ENCODE measurements around the gene C14orf119. TPM values are rescaled to one million over a fixed set of nuclear protein-coding genes. Genes with fewer than 3 reads are reported as not detected.

Gene C14orf119
- total RNA-seq (10 to 100 TPM in 2 of 5 donors, 1 to 10 TPM in 2, not detected in 1; 1.8 to 25.2 (median 14.0) TPM), polyA plus RNA-seq (10 to 100 TPM; 27.4 to 51.8 (median 49.8) TPM)
- long read RNA-seq, donor 1, transcript C14orf119-201 (2 exons, 3,660 nt) = major isoform, 9 of 9 reads
- long read RNA-seq, donor 1, partial matches to known transcripts = 0 of 9 reads
- long read RNA-seq, donor 1, other reads (novel, unspliced or antisense) = 0 of 9 reads
- long read RNA-seq, donor 2, transcript C14orf119-201 (2 exons, 3,660 nt) = major isoform, 24 of 24 reads
- long read RNA-seq, donor 2, partial matches to known transcripts = 0 of 24 reads
- long read RNA-seq, donor 2, other reads (novel, unspliced or antisense) = 0 of 24 reads
- long read RNA-seq, donor 3, transcript C14orf119-201 (2 exons, 3,660 nt) = major isoform, 22 of 23 reads
- long read RNA-seq, donor 3, partial matches to known transcripts = 0 of 23 reads
- long read RNA-seq, donor 3, other reads (novel, unspliced or antisense) = 0 of 23 reads
- long read RNA-seq, donor 4, transcript C14orf119-201 (2 exons, 3,660 nt) = major isoform, 6 of 6 reads
- long read RNA-seq, donor 4, partial matches to known transcripts = 0 of 6 reads
- long read RNA-seq, donor 4, other reads (novel, unspliced or antisense) = 0 of 6 reads
- long read RNA-seq, donor 5, transcript C14orf119-201 (2 exons, 3,660 nt) = major isoform, 26 of 27 reads
- long read RNA-seq, donor 5, partial matches to known transcripts = 0 of 27 reads
- long read RNA-seq, donor 5, other reads (novel, unspliced or antisense) = 0 of 27 reads
- long read RNA-seq, donor 6, transcript C14orf119-201 (2 exons, 3,660 nt) = major isoform, 52 of 52 reads
- long read RNA-seq, donor 6, partial matches to known transcripts = 0 of 52 reads
- long read RNA-seq, donor 6, other reads (novel, unspliced or antisense) = 0 of 52 reads
- long read RNA-seq, donor 7, transcript C14orf119-201 (2 exons, 3,660 nt) = major isoform, 41 of 41 reads
- long read RNA-seq, donor 7, partial matches to known transcripts = 0 of 41 reads
- long read RNA-seq, donor 7, other reads (novel, unspliced or antisense) = 0 of 41 reads
- long read RNA-seq, donor 8, transcript C14orf119-201 (2 exons, 3,660 nt) = major isoform, 30 of 31 reads
- long read RNA-seq, donor 8, partial matches to known transcripts = 0 of 31 reads
- long read RNA-seq, donor 8, other reads (novel, unspliced or antisense) = 0 of 31 reads
- long read RNA-seq, donor 9, transcript C14orf119-201 (2 exons, 3,660 nt) = major isoform, 30 of 30 reads
- long read RNA-seq, donor 9, partial matches to known transcripts = 0 of 30 reads
- long read RNA-seq, donor 9, other reads (novel, unspliced or antisense) = 0 of 30 reads
- long read RNA-seq, donor 10, transcript C14orf119-201 (2 exons, 3,660 nt) = major isoform, 15 of 15 reads
- long read RNA-seq, donor 10, partial matches to known transcripts = 0 of 15 reads
- long read RNA-seq, donor 10, other reads (novel, unspliced or antisense) = 0 of 15 reads

- no peaks in the 10 kb centered on the region for H3K9me3 ChIP-seq
- H3K27ac ChIP-seq = peak within 1 kb of the TSS; percentile 95 to 100 (median 99)
- no peaks in the 10 kb centered on the region for H3K27me3 ChIP-seq
- peaks cover 12 to 51% (median 49%) of the 10 kb centered on the region in 4 donors for H3K36me3 ChIP-seq
- 0 to 1% (median 0%) methylated on average over 45 to 46 of the region's 46 CpGs for WGBS, 5 donors
- DNase-seq = peak; percentile 100
- peaks cover 28 to 76% (median 60%) of the 10 kb centered on the region in 4 donors for H3K4me1 ChIP-seq
- intact Hi-C loops (cut with DNase I; ENCODE audit: low total_unique reads) = no loop called here
- peak within 1 kb of the TSS; percentile 66 to 96 (median 76) for H3K4me3 ChIP-seq
- TF ChIP-seq POLR2AphosphoS5 (IDR thresholded peaks at IDR 0.05) = peak; percentile 86 to 90 (median 88)
- TF ChIP-seq POLR2A (IDR thresholded peaks at IDR 0.05) = peak in 2 of 4 donors; percentile 72 to 88
- no peak for TF ChIP-seq EP300 (IDR thresholded peaks at IDR 0.05)
- no peak for TF ChIP-seq CTCF (IDR thresholded peaks at IDR 0.05)
Observed at GRCh38 chr14:23095196-23096108, at the start of gene C14orf119. TSS of gene C14orf119 (plus strand) at chr14:23095505. CDS start at chr14:23097659, 2,154 bp downstream.

- intact Hi-C loops (cut with DNase I; ENCODE audit: low total_unique reads) = no loop called here
- Histone ChIP-seq H3K4me1 (peaks cover 0 to 18% (median 8%) of the 10 kb centered on the region in 4 donors), H3K4me3 (no peak overlapping the region), H3K27ac (peak overlapping the region in 1 of 5 donors; percentile 7), H3K27me3 (peaks cover 0 to 12% (median 0%) of the 10 kb centered on the region in 3 donors), H3K9me3 (no peaks in the 10 kb centered on the region), H3K36me3 (no peaks in the 10 kb centered on the region)
- peak in 1 of 2 donors; percentile 30 for DNase-seq
- WGBS, 5 donors = 67 to 83% (median 71%) methylated on average over 6 of the region's 6 CpGs
- no peak for TF ChIP-seq CTCF (IDR thresholded peaks at IDR 0.05)
- no peak for TF ChIP-seq POLR2AphosphoS5 (IDR thresholded peaks at IDR 0.05)
- no peak for TF ChIP-seq POLR2A (IDR thresholded peaks at IDR 0.05)
- TF ChIP-seq EP300 (IDR thresholded peaks at IDR 0.05) = no peak
Observed at GRCh38 chr14:23047034-23047634, 48.2 kb upstream of the C14orf119 start.

All from stomach (tissue), 19 donors.